Natural killer cell treated with Interleukin-12 subunit alpha and Interleukin-12 subunit beta and Interleukin-15 and Interleukin-18, amount 100 ng/mL, for 72 hours (primary cell): ENCODE data around the gene GRM7. TPM values are rescaled to one million over a fixed set of nuclear protein-coding genes. Genes with fewer than 3 reads are reported as not detected.

ENCODE experiments used
- ATAC-seq, 2 donors: fragments of 150-1000 bp; cut with Tn5 transposase in 1 of 2; sonication (Bioruptor Pico), chemical (Tn5 transposase) in 1 of 2; 2 replicates each; pipeline ENCODE4 v1.10.0; 2021
- DNase-seq: peaks from one replicate; pipeline ENCODE4 v3.0.0; 2022; ENCODE audit warnings: low spot score
- H3K27ac Mint-ChIP-seq, 2 donors: 1 replicate in 1 of 2; 2 replicates in 1 of 2; pipeline ENCODE4 v1.8.0; 2022; ENCODE audit warnings: mixed read lengths in 2 of 2, mild to moderate bottlenecking in 1 of 2, moderate library complexity in 1 of 2
- H3K27me3 Mint-ChIP-seq, 2 donors: 1 replicate in 1 of 2; 2 replicates in 1 of 2; pipeline ENCODE4 v1.8.0; 2022; ENCODE audit warnings: mixed read lengths in 2 of 2
- H3K36me3 Mint-ChIP-seq: one replicate; pipeline ENCODE4 v1.8.0; 2022; ENCODE audit warnings: mixed read lengths
- H3K4me1 Mint-ChIP-seq, 2 donors: 1 replicate in 1 of 2; 2 replicates in 1 of 2; pipeline ENCODE4 v1.8.0; 2022; ENCODE audit warnings: low read depth in 2 of 2, mixed read lengths in 2 of 2, mild to moderate bottlenecking in 1 of 2
- H3K4me3 Mint-ChIP-seq: one replicate; pipeline ENCODE4 v1.8.0; 2022; ENCODE audit warnings: mixed read lengths
- H3K9me3 Mint-ChIP-seq: 2 replicates; pipeline ENCODE4 v1.8.0; 2022; ENCODE audit warnings: mixed read lengths
- total RNA-seq, 2 donors: library from RNA; stranded (reverse); gene quantifications; one replicate each; pipeline ENCODE4 v1.2.3, GENCODE V29; 2022

The GRM7 gene
- total RNA-seq, 2 donors from 2014 or later = not detected

- ATAC-seq (no peak), DNase-seq (no peak)
- H3K4me1 Mint-ChIP-seq = peaks cover 19 to 27% of the 10 kb centered on the region in 2 donors
- no peaks in the 10 kb centered on the region for H3K27me3 Mint-ChIP-seq
- H3K36me3 Mint-ChIP-seq = no peaks in the 10 kb centered on the region
- no peak overlapping the region for H3K4me3 Mint-ChIP-seq
- H3K27ac Mint-ChIP-seq = peak overlapping the region in 1 of 2 donors; percentile 67
- H3K9me3 Mint-ChIP-seq = no peaks in the 10 kb centered on the region
Observed at GRCh38 chr3:7288133-7288532, 427.2 kb downstream of the GRM7 start.

GRCh38 chr3:7289121-7289520, 428.2 kb downstream of the GRM7 start:
- DNase-seq = no peak
- H3K9me3 Mint-ChIP-seq = peaks cover 3% of the 10 kb centered on the region
- H3K36me3 Mint-ChIP-seq = no peaks in the 10 kb centered on the region
- H3K27me3 Mint-ChIP-seq = no peaks in the 10 kb centered on the region
- no peak for ATAC-seq
- no peak overlapping the region for H3K4me3 Mint-ChIP-seq
- peaks cover 19 to 30% of the 10 kb centered on the region in 2 donors for H3K4me1 Mint-ChIP-seq
- H3K27ac Mint-ChIP-seq = no peak overlapping the region

- Mint-ChIP-seq H3K4me1 (peaks cover 19 to 30% of the 10 kb centered on the region in 2 donors), H3K27me3 (no peaks in the 10 kb centered on the region), H3K27ac (peak overlapping the region; percentile 12 to 81), H3K9me3 (peaks cover 3% of the 10 kb centered on the region), H3K36me3 (no peaks in the 10 kb centered on the region), H3K4me3 (peak overlapping the region; percentile 56)
- DNase-seq (no peak), ATAC-seq (peak; percentile 31 to 65)
Observed at GRCh38 chr3:7290077-7290825, 429.3 kb downstream of the GRM7 start.

- ATAC-seq (no peak), DNase-seq (no peak)
- Mint-ChIP-seq H3K36me3 (no peaks in the 10 kb centered on the region), H3K4me1 (peaks cover 19 to 28% of the 10 kb centered on the region in 2 donors), H3K27ac (peak overlapping the region in 1 of 2 donors; percentile 81), H3K4me3 (no peak overlapping the region), H3K27me3 (no peaks in the 10 kb centered on the region), H3K9me3 (peaks cover 3% of the 10 kb centered on the region)
Observed at GRCh38 chr3:7292362-7292761, 431.4 kb downstream of the GRM7 start.

- no peaks in the 10 kb centered on the region for H3K27me3 Mint-ChIP-seq
- peaks cover 3% of the 10 kb centered on the region for H3K9me3 Mint-ChIP-seq
- no peak overlapping the region for H3K27ac Mint-ChIP-seq
- ATAC-seq (no peak), DNase-seq (no peak)
- H3K4me1 Mint-ChIP-seq = peaks cover 19 to 25% of the 10 kb centered on the region in 2 donors
- H3K36me3 Mint-ChIP-seq = no peaks in the 10 kb centered on the region
- H3K4me3 Mint-ChIP-seq = no peak overlapping the region
Observed at GRCh38 chr3:7293286-7293685, 432.4 kb downstream of the GRM7 start.

- Mint-ChIP-seq H3K27ac (no peak overlapping the region), H3K4me1 (peaks cover 24 to 28% of the 10 kb centered on the region in 2 donors), H3K36me3 (no peaks in the 10 kb centered on the region), H3K4me3 (peak overlapping the region; percentile 2), H3K27me3 (no peaks in the 10 kb centered on the region), H3K9me3 (no peaks in the 10 kb centered on the region)
- DNase-seq (no peak), ATAC-seq (no peak)
Observed at GRCh38 chr3:7305561-7305960, 444.6 kb downstream of the GRM7 start.

GRCh38 chr3:7306901-7307300, 446.0 kb downstream of the GRM7 start:
- DNase-seq (no peak), ATAC-seq (no peak)
- Mint-ChIP-seq H3K4me1 (peaks cover 24 to 28% of the 10 kb centered on the region in 2 donors), H3K27ac (peak overlapping the region; percentile 3 to 47), H3K4me3 (no peak overlapping the region), H3K9me3 (no peaks in the 10 kb centered on the region), H3K27me3 (no peaks in the 10 kb centered on the region), H3K36me3 (no peaks in the 10 kb centered on the region)

- H3K9me3 Mint-ChIP-seq = no peaks in the 10 kb centered on the region
- no peak for DNase-seq
- H3K27ac Mint-ChIP-seq = peak overlapping the region; percentile 3 to 47
- H3K4me3 Mint-ChIP-seq = no peak overlapping the region
- no peaks in the 10 kb centered on the region for H3K36me3 Mint-ChIP-seq
- no peaks in the 10 kb centered on the region for H3K27me3 Mint-ChIP-seq
- ATAC-seq = no peak
- H3K4me1 Mint-ChIP-seq = peaks cover 24 to 28% of the 10 kb centered on the region in 2 donors
Observed at GRCh38 chr3:7307410-7307809, 446.5 kb downstream of the GRM7 start.

- no peak for ATAC-seq
- H3K4me1 Mint-ChIP-seq = peaks cover 23 to 28% of the 10 kb centered on the region in 2 donors
- no peak overlapping the region for H3K4me3 Mint-ChIP-seq
- H3K9me3 Mint-ChIP-seq = no peaks in the 10 kb centered on the region
- DNase-seq = no peak
- H3K27me3 Mint-ChIP-seq = no peaks in the 10 kb centered on the region
- H3K27ac Mint-ChIP-seq = no peak overlapping the region
- no peaks in the 10 kb centered on the region for H3K36me3 Mint-ChIP-seq
Observed at GRCh38 chr3:7309641-7310102, 448.8 kb downstream of the GRM7 start.

GRCh38 chr3:7315037-7315436, 454.1 kb downstream of the GRM7 start:
- Mint-ChIP-seq H3K4me3 (no peak overlapping the region), H3K4me1 (peaks cover 5 to 6% of the 10 kb centered on the region in 2 donors), H3K27me3 (no peaks in the 10 kb centered on the region), H3K9me3 (no peaks in the 10 kb centered on the region), H3K36me3 (no peaks in the 10 kb centered on the region), H3K27ac (no peak overlapping the region)
- DNase-seq = no peak
- ATAC-seq = no peak

- Mint-ChIP-seq H3K4me1 (no peaks in the 10 kb centered on the region), H3K27ac (no peak overlapping the region), H3K9me3 (peaks cover 4% of the 10 kb centered on the region), H3K27me3 (no peaks in the 10 kb centered on the region), H3K4me3 (no peak overlapping the region), H3K36me3 (no peaks in the 10 kb centered on the region)
- DNase-seq (no peak), ATAC-seq (no peak)
Observed at GRCh38 chr3:7322957-7323669, 462.2 kb downstream of the GRM7 start.

GRCh38 chr3:7328339-7328738, 467.4 kb downstream of the GRM7 start:
- Mint-ChIP-seq H3K27me3 (no peaks in the 10 kb centered on the region), H3K36me3 (no peaks in the 10 kb centered on the region), H3K4me1 (no peaks in the 10 kb centered on the region), H3K4me3 (no peak overlapping the region), H3K27ac (no peak overlapping the region), H3K9me3 (peaks cover 2% of the 10 kb centered on the region)
- ATAC-seq (no peak), DNase-seq (no peak)

- H3K9me3 Mint-ChIP-seq = peaks cover 10% of the 10 kb centered on the region
- H3K4me1 Mint-ChIP-seq = peaks cover 0 to 4% of the 10 kb centered on the region in 2 donors
Observed at GRCh38 chr3:7332696-7333095, 471.8 kb downstream of the GRM7 start.

GRCh38 chr3:7333125-7333524, 472.2 kb downstream of the GRM7 start:
- Mint-ChIP-seq H3K27me3 (no peaks in the 10 kb centered on the region), H3K36me3 (peaks cover 25% of the 10 kb centered on the region), H3K27ac (no peak overlapping the region), H3K4me3 (no peak overlapping the region), H3K4me1 (peaks cover 0 to 4% of the 10 kb centered on the region in 2 donors), H3K9me3 (peaks cover 10% of the 10 kb centered on the region)
- DNase-seq (no peak), ATAC-seq (no peak)

More at GRCh38 chr3:7332696-7333095, 471.8 kb downstream of the GRM7 start:
- Mint-ChIP-seq H3K36me3 (peaks cover 25% of the 10 kb centered on the region), H3K4me3 (no peak overlapping the region), H3K27me3 (no peaks in the 10 kb centered on the region), H3K27ac (no peak overlapping the region)
- ATAC-seq = no peak
- no peak for DNase-seq
